ENCODE measurements around the gene SAMD1. TPM values are rescaled to one million over a fixed set of nuclear protein-coding genes. Genes with fewer than 3 reads are reported as not detected.

Gene SAMD1
- total and polyA plus RNA-seq, 9 of the 15 experiments (the other 6 are each of a cell fraction or from before 2014, with no cell fraction given), result 2.9 to 96.0 (median 43.5) TPM

DNA sequence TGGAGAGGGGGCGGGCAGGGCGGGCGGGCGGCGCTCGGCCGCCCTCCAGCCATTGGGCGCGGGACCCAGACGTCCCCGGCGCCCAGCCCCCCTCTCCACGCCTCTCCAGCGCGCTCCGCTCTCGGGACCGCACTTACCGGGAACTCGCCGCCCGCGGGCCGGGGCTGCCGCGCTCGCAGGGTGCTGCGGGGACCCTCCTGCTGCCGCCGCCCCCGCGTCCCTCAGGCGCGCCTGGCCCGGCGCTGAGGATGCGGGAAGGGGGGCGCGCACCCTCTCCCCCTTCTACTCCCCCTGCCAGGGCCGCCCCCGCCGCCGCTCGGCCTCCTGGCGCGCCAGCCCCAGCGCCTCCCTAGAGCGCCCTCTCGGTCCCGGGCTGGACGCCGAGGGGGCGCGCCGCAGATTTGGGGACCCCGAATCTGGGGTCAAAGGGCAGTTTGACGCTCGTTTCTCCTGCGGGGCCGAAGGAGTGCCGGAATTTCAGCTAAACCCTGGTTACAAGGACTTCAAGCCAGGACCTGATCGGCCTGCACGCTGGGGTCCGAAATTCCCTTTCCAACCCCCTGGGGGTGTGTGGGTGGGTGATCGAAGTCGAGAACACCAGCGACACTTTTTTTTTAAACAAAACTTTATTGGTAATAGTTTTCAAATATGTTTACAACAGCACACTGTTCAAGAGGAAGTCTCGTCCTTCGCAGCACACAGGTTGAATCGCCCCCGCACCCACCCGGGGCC, 696 bp upstream of the SAMD1 start (continued):
- no peak for TF ChIP-seq SREBF1 (IDR thresholded peaks at IDR 0.05; ENCODE audit: borderline replicate concordance, low read depth, low read length)
- peak; percentile 68; the same call in 1 of the 2 replicates for TF ChIP-seq POLR2AphosphoS5 (IDR thresholded peaks at IDR 0.05; ENCODE audit: control insufficient read depth, insufficient read depth, low read depth, low read length)
- peak; percentile 76 for TF ChIP-seq SP1 (CRISPR knock-in tag; IDR thresholded peaks at IDR 0.05)
- TF ChIP-seq KAT2B (IDR thresholded peaks at IDR 0.05; ENCODE audit: low read depth, low read length), result no peak
- no peak for TF ChIP-seq NR2F6 (CRISPR knock-in tag; IDR thresholded peaks at IDR 0.05)
- TF ChIP-seq ZKSCAN8 (CRISPR knock-in tag; IDR thresholded peaks at IDR 0.05), result no peak
- TF ChIP-seq SMAD2 (IDR thresholded peaks at IDR 0.05; ENCODE audit: low read depth, low read length), result no peak
- TF ChIP-seq ELF1 (tag; IDR thresholded peaks at IDR 0.05), result peak; percentile 66; the same call in 1 of the 2 replicates
- no peak for TF ChIP-seq ZNF140 (CRISPR knock-in tag; IDR thresholded peaks at IDR 0.05)
- TF ChIP-seq ZNF24 (IDR thresholded peaks at IDR 0.05), result no peak
- TF ChIP-seq, protein P1, sequence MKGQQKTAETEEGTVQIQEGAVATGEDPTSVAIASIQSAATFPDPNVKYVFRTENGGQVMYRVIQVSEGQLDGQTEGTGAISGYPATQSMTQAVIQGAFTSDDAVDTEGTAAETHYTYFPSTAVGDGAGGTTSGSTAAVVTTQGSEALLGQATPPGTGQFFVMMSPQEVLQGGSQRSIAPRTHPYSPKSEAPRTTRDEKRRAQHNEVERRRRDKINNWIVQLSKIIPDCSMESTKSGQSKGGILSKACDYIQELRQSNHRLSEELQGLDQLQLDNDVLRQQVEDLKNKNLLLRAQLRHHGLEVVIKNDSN (CRISPR knock-in tag; IDR thresholded peaks at IDR 0.05), result no peak
- no peak for TF ChIP-seq FOXP4 (CRISPR knock-in tag; IDR thresholded peaks at IDR 0.05; ENCODE audit: borderline replicate concordance)
- no peak for TF ChIP-seq ZKSCAN3 (CRISPR knock-in tag; IDR thresholded peaks at IDR 0.05)
- TF ChIP-seq ZNF23 (CRISPR knock-in tag; IDR thresholded peaks at IDR 0.05), result no peak
- no peak for TF ChIP-seq MYBL2 (IDR thresholded peaks at IDR 0.05; ENCODE audit: low read depth)
- TF ChIP-seq MYBL2 (CRISPR knock-in tag; IDR thresholded peaks at IDR 0.05; ENCODE audit: borderline replicate concordance), result no peak
- no peak for TF ChIP-seq FUS (optimal IDR thresholded peaks at IDR 0.05; ENCODE audit: low read depth, low read length)
- peak; percentile 99 for TF ChIP-seq CTBP1 (IDR thresholded peaks at IDR 0.05; ENCODE audit: borderline replicate concordance)
- TF ChIP-seq PURB (CRISPR knock-in tag; IDR thresholded peaks at IDR 0.05; ENCODE audit: low read depth), result no peak
- no peak for TF ChIP-seq CBX5 (IDR thresholded peaks at IDR 0.05; ENCODE audit: borderline replicate concordance, low read depth)
- TF ChIP-seq NFE2 (IDR thresholded peaks at IDR 0.05; ENCODE audit: low read depth), result no peak
- TF ChIP-seq CEBPB (tag; IDR thresholded peaks at IDR 0.05), result no peak
- no peak; the same call in 1 of the 2 replicates for TF ChIP-seq ESRRA (IDR thresholded peaks at IDR 0.05; ENCODE audit: borderline replicate concordance, low read depth)
- TF ChIP-seq, protein P2, sequence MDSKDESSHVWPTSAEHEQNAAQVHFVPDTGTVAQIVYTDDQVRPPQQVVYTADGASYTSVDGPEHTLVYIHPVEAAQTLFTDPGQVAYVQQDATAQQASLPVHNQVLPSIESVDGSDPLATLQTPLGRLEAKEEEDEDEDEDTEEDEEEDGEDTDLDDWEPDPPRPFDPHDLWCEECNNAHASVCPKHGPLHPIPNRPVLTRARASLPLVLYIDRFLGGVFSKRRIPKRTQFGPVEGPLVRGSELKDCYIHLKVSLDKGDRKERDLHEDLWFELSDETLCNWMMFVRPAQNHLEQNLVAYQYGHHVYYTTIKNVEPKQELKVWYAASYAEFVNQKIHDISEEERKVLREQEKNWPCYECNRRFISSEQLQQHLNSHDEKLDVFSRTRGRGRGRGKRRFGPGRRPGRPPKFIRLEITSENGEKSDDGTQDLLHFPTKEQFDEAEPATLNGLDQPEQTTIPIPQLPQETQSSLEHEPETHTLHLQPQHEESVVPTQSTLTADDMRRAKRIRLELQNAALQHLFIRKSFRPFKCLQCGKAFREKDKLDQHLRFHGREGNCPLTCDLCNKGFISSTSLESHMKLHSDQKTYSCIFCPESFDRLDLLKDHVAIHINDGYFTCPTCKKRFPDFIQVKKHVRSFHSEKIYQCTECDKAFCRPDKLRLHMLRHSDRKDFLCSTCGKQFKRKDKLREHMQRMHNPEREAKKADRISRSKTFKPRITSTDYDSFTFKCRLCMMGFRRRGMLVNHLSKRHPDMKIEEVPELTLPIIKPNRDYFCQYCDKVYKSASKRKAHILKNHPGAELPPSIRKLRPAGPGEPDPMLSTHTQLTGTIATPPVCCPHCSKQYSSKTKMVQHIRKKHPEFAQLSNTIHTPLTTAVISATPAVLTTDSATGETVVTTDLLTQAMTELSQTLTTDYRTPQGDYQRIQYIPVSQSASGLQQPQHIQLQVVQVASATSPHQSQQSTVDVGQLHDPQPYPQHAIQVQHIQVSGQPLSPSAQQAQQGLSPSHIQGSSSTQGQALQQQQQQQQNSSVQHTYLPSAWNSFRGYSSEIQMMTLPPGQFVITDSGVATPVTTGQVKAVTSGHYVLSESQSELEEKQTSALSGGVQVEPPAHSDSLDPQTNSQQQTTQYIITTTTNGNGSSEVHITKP (IDR thresholded peaks at IDR 0.05; ENCODE audit: partially characterized antibody), result no peak
